ENCODE data around the gene SLC38A10. TPM values are rescaled to one million over a fixed set of nuclear protein-coding genes. Genes with fewer than 3 reads are reported as not detected.

The SLC38A10 gene
- polyA plus RNA-seq, 1 of the 3 experiments (the other 2 are of a cell fraction): 82.2 TPM

GRCh38 chr17:81322271-81323082 is 27.4 kb upstream of the SLC38A10 start:
- DNase-seq: peak; percentile 94
- no peak overlapping the region for H3K9ac ChIP-seq

GRCh38 chr17:81317961-81318605 is 23.0 kb upstream of the SLC38A10 start:
- TF ChIP-seq PBX3 (IDR thresholded peaks at IDR 0.05): no peak
- no peak for TF ChIP-seq MXI1 (IDR thresholded peaks at IDR 0.05; ENCODE audit: low read depth, low read length)
- TF ChIP-seq POLR2AphosphoS5 (IDR thresholded peaks at IDR 0.05; ENCODE audit: low read depth, low read length): no peak
- DNase-seq: no peak
- 76% methylated on average over 17 of the region's 17 CpGs for WGBS (ENCODE audit: low lambda C conversion rate)
- Histone ChIP-seq H3K36me3 (replicated peaks in 1 of 2; ENCODE audit: control insufficient read depth in 1 of 2, insufficient read depth in 2 of 2, low read length in 1 of 2) (no peaks in the 10 kb centered on the region), H3F3A (replicated peaks; ENCODE audit: insufficient read depth) (no peaks in the 10 kb centered on the region), H3K9ac (no peak overlapping the region), H3K79me2 (ENCODE audit: insufficient read depth) (no peaks in the 10 kb centered on the region), H3K9me3 (no peaks in the 10 kb centered on the region), H3K27me3 (ENCODE audit: insufficient read depth) (peaks cover 6% of the 10 kb centered on the region; the same call in 1 of the 2 replicates), H3K4me1 (ENCODE audit: control insufficient read depth in 1 of 2, insufficient read depth in 2 of 2, low read depth in 1 of 2, low read length in 1 of 2) (peaks cover 0 to 58% of the 10 kb centered on the region in 2 experiments; a peak in 1 of 4 replicates), H3K4me2 (no peak overlapping the region), H2AFZ (ENCODE audit: low read depth) (no peak overlapping the region), H3K27ac (ENCODE audit: low read depth in 2 of 2, low read length in 1 of 2) (peak overlapping the region in 1 of 2 experiments; percentile 23; a peak in 1 of 4 replicates), H4K20me1 (ENCODE audit: insufficient read depth) (no peaks in the 10 kb centered on the region), H3K4me3 (ENCODE audit: low read depth in 2 of 2, low read length in 1 of 2) (no peak overlapping the region), H3K9me2 (no peaks in the 10 kb centered on the region)
- ChIA-PET CTCF (interaction anchor here (1.0 to 17.2 kb wide), 3 partner anchors 8 to 167 kb away, joined by 3 to 295 read pairs (median 295); no protein-coding TSS in a partner anchor), POLR2A (no interaction called here)

More at GRCh38 chr17:81322271-81323082, 27.4 kb upstream of the SLC38A10 start:
- no peak overlapping the region for H2AFZ ChIP-seq (ENCODE audit: low read depth)
- CTCF ChIA-PET: interaction anchor here (0.9 to 15.7 kb wide), 20 partner anchors 9 to 279 kb away, joined by 3 to 295 read pairs (median 6); partner anchors contain the start of genes BAHCC1 and SLC38A10
- no peaks in the 10 kb centered on the region for H3K27me3 ChIP-seq (ENCODE audit: insufficient read depth)
- H3K27ac ChIP-seq (ENCODE audit: low read depth in 2 of 2, low read length in 1 of 2): peak overlapping the region in 1 of 2 experiments; percentile 83; a peak in 1 of 4 replicates
- no peaks in the 10 kb centered on the region for H3K9me3 ChIP-seq
- no peaks in the 10 kb centered on the region for H3K79me2 ChIP-seq (ENCODE audit: insufficient read depth)
- no peak overlapping the region for H3K4me2 ChIP-seq
- TF ChIP-seq TAF1 (IDR thresholded peaks at IDR 0.05; ENCODE audit: borderline replicate concordance, low read depth, low read length) (no peak), ELF1 (IDR thresholded peaks at IDR 0.05) (no peak), SMC3 (IDR thresholded peaks at IDR 0.05; ENCODE audit: low read depth, low read length) (peak; percentile 25; the same call in 1 of the 2 replicates), RAD21 (IDR thresholded peaks at IDR 0.05; ENCODE audit: low read length) (peak; percentile 43), JUND (IDR thresholded peaks at IDR 0.05) (no peak), GABPA (IDR thresholded peaks at IDR 0.05; ENCODE audit: low read depth) (no peak), USF1 (IDR thresholded peaks at IDR 0.05; ENCODE audit: borderline replicate concordance, low read depth) (peak; percentile 82), GATA2 (CRISPR knock-in tag; IDR thresholded peaks at IDR 0.05) (no peak), CTCF (IDR thresholded peaks at IDR 0.05) (peak; percentile 56)
- H3K4me3 ChIP-seq (ENCODE audit: low read depth in 2 of 2, low read length in 1 of 2): no peak overlapping the region
- no peaks in the 10 kb centered on the region for H3K36me3 ChIP-seq (replicated peaks in 1 of 2; ENCODE audit: control insufficient read depth in 1 of 2, insufficient read depth in 2 of 2, low read length in 1 of 2)
- H3K9me2 ChIP-seq: no peaks in the 10 kb centered on the region
- peaks cover 0 to 49% of the 10 kb centered on the region in 2 experiments; a peak in 1 of 4 replicates for H3K4me1 ChIP-seq (ENCODE audit: control insufficient read depth in 1 of 2, insufficient read depth in 2 of 2, low read depth in 1 of 2, low read length in 1 of 2)
- no peaks in the 10 kb centered on the region for H3F3A ChIP-seq (replicated peaks; ENCODE audit: insufficient read depth)
- 88% methylated on average over 34 of the region's 34 CpGs for WGBS (ENCODE audit: low lambda C conversion rate)
- POLR2A ChIA-PET: interaction anchor here (1.0 to 4.6 kb wide), 7 partner anchors 9 to 230 kb away, joined by 3 to 32 read pairs (median 3); partner anchors contain the start of genes FAAP100 and SLC38A10
- H4K20me1 ChIP-seq (ENCODE audit: insufficient read depth): no peaks in the 10 kb centered on the region

Data from SK-N-SH (cell line).